GM23338 (cell line): Measurements from ENCODE around the gene HLX. TPM values are rescaled to one million over a fixed set of nuclear protein-coding genes. Genes with fewer than 3 reads are reported as not detected.

Experiments
- polyA plus RNA-seq: library from polyadenylated mRNA; unstranded; fragments of >200 nt; fragmentation: Nextera tagmentation; extraction: Ambion mirVana; gene quantifications from 2 replicates; pipeline ENCODE4 v1.2.1, GENCODE V29; 2016
- total RNA-seq: library from RNA; depleted of rRNA; stranded (reverse); fragments of >200 nt; shearing (Covaris generic); gene quantifications from 2 replicates; pipeline ENCODE4 v1.2.3, GENCODE V29; 2014; rRNA removed

HLX gene
- total and polyA plus RNA-seq, 2 experiments from 2014 or later: 0.07 TPM; not detected in 1

Other genes with a start within 250 kb of the HLX start
- 6.0 and 6.1 TPM in 2 replicates for gene C1orf115, start 189.1 kb upstream of the HLX start, total RNA-seq
- gene C1orf115, start 189.1 kb upstream of the HLX start, polyA plus RNA-seq: 2.5 and 2.9 TPM in 2 replicates
- gene MTARC2, start 131.1 kb upstream of the HLX start, total RNA-seq: 4.1 and 4.3 TPM in 2 replicates
- gene MTARC2, start 131.1 kb upstream of the HLX start, polyA plus RNA-seq: 7.7 and 8.0 TPM in 2 replicates
- 29.7 and 33.9 TPM in 2 replicates for gene MTARC1, start 92.5 kb upstream of the HLX start, total RNA-seq
- gene MTARC1, start 92.5 kb upstream of the HLX start, polyA plus RNA-seq: 33.2 and 34.6 TPM in 2 replicates